GM12873 (cell line): ENCODE data around the gene MAP1S.

Experiments
- CTCF ChIP-seq: IDR thresholded peaks from 2 replicates; pipeline ENCODE4 v1.5.1; 2012; ENCODE audit warnings: low read depth, mild to moderate bottlenecking, moderate library complexity, low read length, control low read depth; ENCODE audit not compliant: insufficient read depth; ENCODE audit errors: missing control alignments

Gene MAP1S

GRCh38 chr19:17718947-17719711 is at the start of gene MAP1S:
Gene MAP1S (plus strand): TSS chr19:17719480. CDS start chr19:17719503, 23 bp downstream.
- no peak for TF ChIP-seq CTCF

- no peak for TF ChIP-seq CTCF
Measured at GRCh38 chr19:17671906-17672305, 47.4 kb upstream of the MAP1S start.

GRCh38 chr19:17673937-17674799 is 45.1 kb upstream of the MAP1S start:
- TF ChIP-seq CTCF, result no peak

GRCh38 chr19:17676295-17676694 is 43.0 kb upstream of the MAP1S start:
- no peak for TF ChIP-seq CTCF

GRCh38 chr19:17677002-17677401 is 42.3 kb upstream of the MAP1S start:
- peak; percentile 53 for TF ChIP-seq CTCF

- no peak for TF ChIP-seq CTCF
Measured at GRCh38 chr19:17678836-17679235, 40.4 kb upstream of the MAP1S start.

GRCh38 chr19:17679526-17680229 is 39.6 kb upstream of the MAP1S start:
- TF ChIP-seq CTCF, result no peak
